Neural cell (in vitro differentiated cells): ENCODE results near the gene RAB15.

Experiments
- EP300 ChIP-seq: fragments of 450-650 bp; conservative IDR thresholded peaks from 2 replicates; pipeline ENCODE4 v1.6.1; 2014; ENCODE audit warnings: antibody characterized with exemption, mild to moderate bottlenecking, moderate library complexity; ENCODE audit not compliant: poor library complexity, severe bottlenecking
- EZH2 ChIP-seq: fragments of 200-600, 300-800 bp; shearing (Covaris generic), sonication (generic); IDR thresholded peaks from 2 replicates; pipeline ENCODE4 v1.6.1; 2014; ENCODE audit warnings: antibody characterized with exemption, low read length, borderline replicate concordance, mild to moderate bottlenecking; ENCODE audit not compliant: insufficient read depth, poor library complexity, severe bottlenecking
- MXI1 ChIP-seq: fragments of 450-650 bp; conservative IDR thresholded peaks from 2 replicates; pipeline ENCODE4 v1.6.1; 2014; ENCODE audit warnings: antibody characterized with exemption, mild to moderate bottlenecking; ENCODE audit not compliant: poor library complexity, severe bottlenecking
- POLR2AphosphoS5 ChIP-seq: IDR thresholded peaks from 2 replicates; pipeline ENCODE4 v1.6.1; 2012
- RAD21 ChIP-seq: fragments of 450-650 bp; conservative IDR thresholded peaks from 2 replicates; pipeline ENCODE4 v1.6.1; 2014; ENCODE audit warnings: antibody characterized with exemption, mild to moderate bottlenecking, moderate library complexity
- TAF1 ChIP-seq: IDR thresholded peaks from 2 replicates; pipeline ENCODE4 v1.6.1; 2012; ENCODE audit warnings: low read depth
- TF ChIP-seq, protein P1 (sequence below): fragments of 450-650 bp; IDR thresholded peaks from 2 replicates; pipeline ENCODE4 v1.5.1; 2014; ENCODE audit warnings: antibody characterized with exemption, mild to moderate bottlenecking, moderate library complexity; ENCODE audit not compliant: poor library complexity, severe bottlenecking
- TF ChIP-seq, protein P2 (sequence below): IDR thresholded peaks from 2 replicates; pipeline ENCODE4 v1.6.1; 2012; ENCODE audit warnings: borderline replicate concordance

DNA sequence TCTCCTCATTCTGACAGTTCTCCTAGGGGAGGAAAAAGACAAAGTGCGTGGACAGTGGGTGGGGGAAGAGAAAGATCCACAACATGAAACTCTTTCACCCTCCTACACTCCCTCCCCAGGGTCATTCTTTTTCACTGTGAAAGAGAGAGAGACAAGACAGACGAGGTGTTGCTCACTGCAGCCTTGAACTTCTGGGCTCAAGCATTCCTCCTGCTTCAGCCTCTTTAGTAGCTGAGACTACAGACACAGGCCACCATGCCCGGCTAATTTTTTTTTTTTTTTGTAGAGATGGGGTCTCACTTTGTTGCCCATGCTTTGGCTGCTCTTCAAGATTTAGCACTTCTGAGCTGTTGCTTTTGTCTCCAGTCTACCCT, 32.3 kb downstream of the RAB15 start:
- TF ChIP-seq RAD21, result no peak
- TF ChIP-seq, protein P1, sequence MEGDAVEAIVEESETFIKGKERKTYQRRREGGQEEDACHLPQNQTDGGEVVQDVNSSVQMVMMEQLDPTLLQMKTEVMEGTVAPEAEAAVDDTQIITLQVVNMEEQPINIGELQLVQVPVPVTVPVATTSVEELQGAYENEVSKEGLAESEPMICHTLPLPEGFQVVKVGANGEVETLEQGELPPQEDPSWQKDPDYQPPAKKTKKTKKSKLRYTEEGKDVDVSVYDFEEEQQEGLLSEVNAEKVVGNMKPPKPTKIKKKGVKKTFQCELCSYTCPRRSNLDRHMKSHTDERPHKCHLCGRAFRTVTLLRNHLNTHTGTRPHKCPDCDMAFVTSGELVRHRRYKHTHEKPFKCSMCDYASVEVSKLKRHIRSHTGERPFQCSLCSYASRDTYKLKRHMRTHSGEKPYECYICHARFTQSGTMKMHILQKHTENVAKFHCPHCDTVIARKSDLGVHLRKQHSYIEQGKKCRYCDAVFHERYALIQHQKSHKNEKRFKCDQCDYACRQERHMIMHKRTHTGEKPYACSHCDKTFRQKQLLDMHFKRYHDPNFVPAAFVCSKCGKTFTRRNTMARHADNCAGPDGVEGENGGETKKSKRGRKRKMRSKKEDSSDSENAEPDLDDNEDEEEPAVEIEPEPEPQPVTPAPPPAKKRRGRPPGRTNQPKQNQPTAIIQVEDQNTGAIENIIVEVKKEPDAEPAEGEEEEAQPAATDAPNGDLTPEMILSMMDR, result no peak
- TF ChIP-seq TAF1, result no peak
- no peak for TF ChIP-seq POLR2AphosphoS5
- TF ChIP-seq EZH2, result no peak
- TF ChIP-seq EP300, result no peak
- TF ChIP-seq, protein P2, sequence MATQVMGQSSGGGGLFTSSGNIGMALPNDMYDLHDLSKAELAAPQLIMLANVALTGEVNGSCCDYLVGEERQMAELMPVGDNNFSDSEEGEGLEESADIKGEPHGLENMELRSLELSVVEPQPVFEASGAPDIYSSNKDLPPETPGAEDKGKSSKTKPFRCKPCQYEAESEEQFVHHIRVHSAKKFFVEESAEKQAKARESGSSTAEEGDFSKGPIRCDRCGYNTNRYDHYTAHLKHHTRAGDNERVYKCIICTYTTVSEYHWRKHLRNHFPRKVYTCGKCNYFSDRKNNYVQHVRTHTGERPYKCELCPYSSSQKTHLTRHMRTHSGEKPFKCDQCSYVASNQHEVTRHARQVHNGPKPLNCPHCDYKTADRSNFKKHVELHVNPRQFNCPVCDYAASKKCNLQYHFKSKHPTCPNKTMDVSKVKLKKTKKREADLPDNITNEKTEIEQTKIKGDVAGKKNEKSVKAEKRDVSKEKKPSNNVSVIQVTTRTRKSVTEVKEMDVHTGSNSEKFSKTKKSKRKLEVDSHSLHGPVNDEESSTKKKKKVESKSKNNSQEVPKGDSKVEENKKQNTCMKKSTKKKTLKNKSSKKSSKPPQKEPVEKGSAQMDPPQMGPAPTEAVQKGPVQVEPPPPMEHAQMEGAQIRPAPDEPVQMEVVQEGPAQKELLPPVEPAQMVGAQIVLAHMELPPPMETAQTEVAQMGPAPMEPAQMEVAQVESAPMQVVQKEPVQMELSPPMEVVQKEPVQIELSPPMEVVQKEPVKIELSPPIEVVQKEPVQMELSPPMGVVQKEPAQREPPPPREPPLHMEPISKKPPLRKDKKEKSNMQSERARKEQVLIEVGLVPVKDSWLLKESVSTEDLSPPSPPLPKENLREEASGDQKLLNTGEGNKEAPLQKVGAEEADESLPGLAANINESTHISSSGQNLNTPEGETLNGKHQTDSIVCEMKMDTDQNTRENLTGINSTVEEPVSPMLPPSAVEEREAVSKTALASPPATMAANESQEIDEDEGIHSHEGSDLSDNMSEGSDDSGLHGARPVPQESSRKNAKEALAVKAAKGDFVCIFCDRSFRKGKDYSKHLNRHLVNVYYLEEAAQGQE, result no peak
- TF ChIP-seq MXI1, result no peak
